ENCODE results near the gene ELF2.
"Not testable (repeated sequence)": the region's sequence is repeated elsewhere in the genome, so short reads cannot be mapped to it uniquely, and the experiment has no call there.

DNA sequence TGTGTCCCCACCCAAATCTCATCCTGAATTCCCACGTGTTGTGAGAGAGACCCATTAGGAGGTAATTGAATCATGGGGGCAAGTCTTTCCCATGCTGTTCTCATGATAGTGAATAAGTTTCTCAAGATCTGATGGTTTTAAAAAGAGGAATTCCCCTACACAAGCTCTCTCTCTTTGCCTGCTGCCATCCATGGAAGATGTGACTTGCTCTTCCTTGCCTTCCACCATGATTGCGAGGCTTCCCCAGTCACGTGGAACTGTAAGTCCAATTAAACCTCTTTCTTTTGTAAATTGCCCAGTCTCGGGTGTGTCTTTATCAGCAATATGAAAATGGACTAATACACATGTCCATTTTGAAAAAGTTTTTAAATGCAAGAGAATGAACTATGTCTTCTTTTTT is 20.2 kb upstream of the ELF2 start:
- TF ChIP-seq GLIS3 (CRISPR knock-in tag; IDR thresholded peaks at IDR 0.05); ZNF70 (CRISPR knock-in tag; IDR thresholded peaks at IDR 0.05); OSR1 (CRISPR knock-in tag; IDR thresholded peaks at IDR 0.05); ESRRG (CRISPR knock-in tag; IDR thresholded peaks at IDR 0.05); ZNF8 (CRISPR knock-in tag; IDR thresholded peaks at IDR 0.05); ARNTL (CRISPR knock-in tag; IDR thresholded peaks at IDR 0.05; ENCODE audit: borderline replicate concordance, low read depth); PPARA (CRISPR knock-in tag; IDR thresholded peaks at IDR 0.05; ENCODE audit: borderline replicate concordance); ZFP3 (CRISPR knock-in tag; IDR thresholded peaks at IDR 0.05): not testable (repeated sequence)
- TF ChIP-seq, protein P1, sequence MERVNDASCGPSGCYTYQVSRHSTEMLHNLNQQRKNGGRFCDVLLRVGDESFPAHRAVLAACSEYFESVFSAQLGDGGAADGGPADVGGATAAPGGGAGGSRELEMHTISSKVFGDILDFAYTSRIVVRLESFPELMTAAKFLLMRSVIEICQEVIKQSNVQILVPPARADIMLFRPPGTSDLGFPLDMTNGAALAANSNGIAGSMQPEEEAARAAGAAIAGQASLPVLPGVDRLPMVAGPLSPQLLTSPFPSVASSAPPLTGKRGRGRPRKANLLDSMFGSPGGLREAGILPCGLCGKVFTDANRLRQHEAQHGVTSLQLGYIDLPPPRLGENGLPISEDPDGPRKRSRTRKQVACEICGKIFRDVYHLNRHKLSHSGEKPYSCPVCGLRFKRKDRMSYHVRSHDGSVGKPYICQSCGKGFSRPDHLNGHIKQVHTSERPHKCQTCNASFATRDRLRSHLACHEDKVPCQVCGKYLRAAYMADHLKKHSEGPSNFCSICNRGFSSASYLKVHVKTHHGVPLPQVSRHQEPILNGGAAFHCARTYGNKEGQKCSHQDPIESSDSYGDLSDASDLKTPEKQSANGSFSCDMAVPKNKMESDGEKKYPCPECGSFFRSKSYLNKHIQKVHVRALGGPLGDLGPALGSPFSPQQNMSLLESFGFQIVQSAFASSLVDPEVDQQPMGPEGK (CRISPR knock-in tag; IDR thresholded peaks at IDR 0.05; ENCODE audit: borderline replicate concordance) = not testable (repeated sequence)
- TF ChIP-seq, protein P2, sequence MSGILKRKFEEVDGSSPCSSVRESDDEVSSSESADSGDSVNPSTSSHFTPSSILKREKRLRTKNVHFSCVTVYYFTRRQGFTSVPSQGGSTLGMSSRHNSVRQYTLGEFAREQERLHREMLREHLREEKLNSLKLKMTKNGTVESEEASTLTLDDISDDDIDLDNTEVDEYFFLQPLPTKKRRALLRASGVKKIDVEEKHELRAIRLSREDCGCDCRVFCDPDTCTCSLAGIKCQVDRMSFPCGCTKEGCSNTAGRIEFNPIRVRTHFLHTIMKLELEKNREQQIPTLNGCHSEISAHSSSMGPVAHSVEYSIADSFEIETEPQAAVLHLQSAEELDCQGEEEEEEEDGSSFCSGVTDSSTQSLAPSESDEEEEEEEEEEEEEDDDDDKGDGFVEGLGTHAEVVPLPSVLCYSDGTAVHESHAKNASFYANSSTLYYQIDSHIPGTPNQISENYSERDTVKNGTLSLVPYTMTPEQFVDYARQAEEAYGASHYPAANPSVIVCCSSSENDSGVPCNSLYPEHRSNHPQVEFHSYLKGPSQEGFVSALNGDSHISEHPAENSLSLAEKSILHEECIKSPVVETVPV (CRISPR knock-in tag; IDR thresholded peaks at IDR 0.05) = not testable (repeated sequence)
- TF ChIP-seq, protein P3, sequence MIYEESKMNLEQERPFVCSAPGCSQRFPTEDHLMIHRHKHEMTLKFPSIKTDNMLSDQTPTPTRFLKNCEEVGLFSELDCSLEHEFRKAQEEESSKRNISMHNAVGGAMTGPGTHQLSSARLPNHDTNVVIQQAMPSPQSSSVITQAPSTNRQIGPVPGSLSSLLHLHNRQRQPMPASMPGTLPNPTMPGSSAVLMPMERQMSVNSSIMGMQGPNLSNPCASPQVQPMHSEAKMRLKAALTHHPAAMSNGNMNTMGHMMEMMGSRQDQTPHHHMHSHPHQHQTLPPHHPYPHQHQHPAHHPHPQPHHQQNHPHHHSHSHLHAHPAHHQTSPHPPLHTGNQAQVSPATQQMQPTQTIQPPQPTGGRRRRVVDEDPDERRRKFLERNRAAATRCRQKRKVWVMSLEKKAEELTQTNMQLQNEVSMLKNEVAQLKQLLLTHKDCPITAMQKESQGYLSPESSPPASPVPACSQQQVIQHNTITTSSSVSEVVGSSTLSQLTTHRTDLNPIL (CRISPR knock-in tag; IDR thresholded peaks at IDR 0.05; ENCODE audit: low read depth) = not testable (repeated sequence)
